PC-9 (cell line): ENCODE data around the gene HTATIP2. TPM values are rescaled to one million over a fixed set of nuclear protein-coding genes. Genes with fewer than 3 reads are reported as not detected.

Experiments
- BruUV-seq: library from RNA; stranded (reverse); fragments of 400-500 nt; replicated peaks from 2 replicates; lab custom pipeline; 2021; lab: Mats Ljungman, UMichigan
- CTCF ChIA-PET: fragments of 300-600 bp; sonication (Branson Sonifier 250); formaldehyde crosslinking; loops from one replicate; lab custom pipeline; 2022; ENCODE audit warnings: antibody characterized with exemption; lab: Charles Lee
- POLR2A ChIA-PET: fragments of 300-600 bp; sonication (Branson Sonifier 250); formaldehyde crosslinking; loops from one replicate; lab custom pipeline; 2022; ENCODE audit warnings: antibody characterized with exemption; ENCODE audit not compliant: unreplicated experiment; lab: Charles Lee
- DNase-seq, 2 experiments: peaks; one replicate each; pipeline versions ENCODE4 v3.0.0 to v3.0.0-alpha.2; 2015 to 2022; ENCODE audit warnings: mixed read lengths in 1 of 2
- H2AFZ ChIP-seq: fragments of 200-600 bp; sonication (generic); 2 replicates; pipeline ENCODE4 v1.8.1; 2017; ENCODE audit warnings: antibody characterized with exemption
- H3F3A ChIP-seq: fragments of 200-600 bp; sonication (generic); 2 replicates; pipeline ENCODE4 v1.8.1; 2017; ENCODE audit warnings: antibody characterized with exemption, mild to moderate bottlenecking, low read depth; ENCODE audit not compliant: insufficient read depth
- H3K27ac ChIP-seq: fragments of 200-600 bp; sonication (generic); 2 replicates; pipeline ENCODE4 v1.6.1; 2016; ENCODE audit warnings: mixed run types
- H3K27me3 ChIP-seq: fragments of 200-600 bp; sonication (generic); 2 replicates; pipeline ENCODE4 v1.6.1; 2016; ENCODE audit warnings: low read depth, mixed run types; ENCODE audit not compliant: insufficient read depth
- H3K36me3 ChIP-seq: fragments of 200-600 bp; sonication (generic); 2 replicates; pipeline ENCODE4 v1.6.1; 2016; ENCODE audit warnings: low read depth, mixed run types
- H3K4me1 ChIP-seq: fragments of 200-600 bp; sonication (generic); replicated peaks from 2 replicates; pipeline ENCODE4 v1.6.1; 2016; ENCODE audit warnings: mixed run types; ENCODE audit not compliant: insufficient read depth
- H3K4me2 ChIP-seq: fragments of 200-600 bp; sonication (generic); 2 replicates; pipeline ENCODE4 v1.6.1; 2017; ENCODE audit warnings: mixed run types
- H3K4me3 ChIP-seq: fragments of 200-600 bp; sonication (generic); 2 replicates; pipeline ENCODE4 v1.6.1; 2016; ENCODE audit warnings: mixed run types
- H3K79me2 ChIP-seq: fragments of 200-600 bp; sonication (generic); 2 replicates; pipeline ENCODE4 v1.6.1; 2017; ENCODE audit warnings: low read depth, mixed run types
- H3K9me2 ChIP-seq: fragments of 200-600 bp; sonication (generic); 2 replicates; pipeline ENCODE4 v1.8.1; 2017; ENCODE audit warnings: mild to moderate bottlenecking; ENCODE audit not compliant: insufficient read depth
- H3K9me3 ChIP-seq: fragments of 200-600 bp; sonication (generic); 2 replicates; pipeline ENCODE4 v1.8.1; 2016; ENCODE audit warnings: low read depth; ENCODE audit not compliant: insufficient read depth
- H4K20me1 ChIP-seq: fragments of 200-600 bp; sonication (generic); 2 replicates; pipeline ENCODE4 v1.8.1; 2017; ENCODE audit not compliant: insufficient read depth
- CTCF ChIP-seq: fragments of 200-600 bp; sonication (generic); conservative IDR thresholded peaks from 2 replicates; pipeline ENCODE4 v1.6.1; 2017; ENCODE audit warnings: mixed run types, antibody characterized with exemption, mild to moderate bottlenecking, moderate library complexity
- EZH2 ChIP-seq: fragments of 200-600 bp; sonication (generic); IDR thresholded peaks from 2 replicates; pipeline ENCODE4 v1.8.0; 2017; ENCODE audit warnings: antibody characterized with exemption, low read depth
- intact Hi-C: fragments of 100-400 bp; cut with micrococcal nuclease; formaldehyde crosslinking; loops from one replicate; pipeline ENCODE4 v1.10.0; 2022; ENCODE audit not compliant: unreplicated experiment
- total RNA-seq: library from RNA; stranded (reverse); gene quantifications from 2 replicates; pipeline ENCODE4 v1.2.3, GENCODE V29; 2021

Gene HTATIP2
- total RNA-seq, 1 experiment from 2014 or later: 180 TPM

- Histone ChIP-seq H4K20me1 (peaks cover 5% of the 10 kb centered on the region; the same call in 1 of the 2 replicates), H2AFZ (no peak overlapping the region), H3K27me3 (no peaks in the 10 kb centered on the region), H3K36me3 (no peaks in the 10 kb centered on the region), H3K4me2 (no peak overlapping the region), H3K4me3 (no peak overlapping the region), H3F3A (no peaks in the 10 kb centered on the region), H3K27ac (no peak overlapping the region), H3K9me2 (no peaks in the 10 kb centered on the region), H3K79me2 (no peaks in the 10 kb centered on the region), H3K9me3 (no peaks in the 10 kb centered on the region), H3K4me1 (no peaks in the 10 kb centered on the region)
- BruUV-seq: no TSS peak
- POLR2A ChIA-PET: interaction anchor here (0.7 kb wide), 1 partner anchor 39 kb away, joined by 4 read pairs; no protein-coding TSS in a partner anchor
- TF ChIP-seq EZH2: no peak
- no peak for TF ChIP-seq CTCF
- CTCF ChIA-PET: no interaction called here
- intact Hi-C loops: no loop called here
- no peak for DNase-seq
Measured at GRCh38 chr11:20429216-20429615, 65.7 kb downstream of the HTATIP2 start.

Other genes starting within 250 kb of the HTATIP2 start
- not detected in 2 replicates for gene DBX1, start 203.2 kb upstream of the HTATIP2 start, total RNA-seq
- 20.9 and 23.6 TPM in 2 replicates for gene PRMT3, start 24.0 kb downstream of the HTATIP2 start, total RNA-seq
- not detected in 2 replicates for gene SLC6A5, start 235.9 kb downstream of the HTATIP2 start, total RNA-seq